B cell (primary cell): Measurements from ENCODE around the gene UBQLN3. TPM values are rescaled to one million over a fixed set of nuclear protein-coding genes. Genes with fewer than 3 reads are reported as not detected.

ENCODE experiments used
- ATAC-seq: fragments of 200-7000 bp; cut with Tn5 transposase; one replicate; pipeline ENCODE4 v1.10.0; 2021; ENCODE audit warnings: low read depth, mild to moderate bottlenecking, moderate number of reproducible peaks, moderate library complexity
- CTCF ChIA-PET: fragments of 350-600 bp; sonication (Branson Sonifier 250); formaldehyde crosslinking; loops from one replicate; lab custom pipeline; 2021; ENCODE audit warnings: antibody characterized with exemption, inconsistent platforms; lab: Charles Lee
- POLR2A ChIA-PET: fragments of 350-600 bp; sonication (Branson Sonifier 250); formaldehyde crosslinking; loops from one replicate; lab custom pipeline; 2021; ENCODE audit warnings: antibody characterized with exemption; lab: Charles Lee
- DNase-seq: peaks from one replicate; pipeline ENCODE4 v3.0.0; 2013
- H2AFZ ChIP-seq: 2 replicates; pipeline ENCODE4 v1.6.1; 2012; ENCODE audit warnings: mild to moderate bottlenecking, low read depth, low read length; ENCODE audit not compliant: insufficient read depth, poor library complexity, severe bottlenecking
- H3K27ac ChIP-seq, 2 donors: 1 replicate in 1 of 2; 2 replicates in 1 of 2; pipeline ENCODE4 v1.5.1; 2012 to 2013; ENCODE audit warnings: low read length in 2 of 2, mild to moderate bottlenecking in 2 of 2, moderate library complexity in 1 of 2
- H3K27me3 ChIP-seq, 4 experiments: fragments of 200-600 bp in 1 of 4; sonication (generic) in 1 of 4; replicated peaks in 1 of 4; 1 replicate in 2 of 4; 2 replicates in 2 of 4; pipeline versions ENCODE4 v1.6.1 to v1.7.0; 2013 to 2016; ENCODE audit warnings: low read length in 3 of 4, mild to moderate bottlenecking in 2 of 4, mixed read lengths in 1 of 4, moderate library complexity in 1 of 4; ENCODE audit not compliant: insufficient read depth in 4 of 4, control insufficient read depth in 3 of 4; ENCODE audit errors: control extremely low read depth in 1 of 4
- H3K36me3 ChIP-seq, 2 experiments: replicated peaks in 1 of 2; 1 replicate in 1 of 2; 2 replicates in 1 of 2; pipeline versions ENCODE4 v1.6.1 to v1.7.1; 2013; ENCODE audit warnings: low read length in 1 of 2; ENCODE audit not compliant: insufficient read depth in 2 of 2, control insufficient read depth in 1 of 2; ENCODE audit errors: control extremely low read depth in 1 of 2, extremely low read depth in 1 of 2
- H3K4me1 ChIP-seq, 2 donors: fragments of 200-600 bp in 1 of 2; sonication (generic) in 1 of 2; 1 replicate in 1 of 2; 2 replicates in 1 of 2; pipeline versions ENCODE4 v1.5.1 to v1.6.1; 2013 to 2017; ENCODE audit warnings: low read length in 2 of 2; ENCODE audit not compliant: control insufficient read depth in 2 of 2, insufficient read depth in 2 of 2
- H3K4me2 ChIP-seq: replicated peaks from 2 replicates; pipeline ENCODE3; 2012; ENCODE audit warnings: mild to moderate bottlenecking, low read depth, low read length; ENCODE audit not compliant: poor library complexity, severe bottlenecking
- H3K4me3 ChIP-seq, 5 experiments: fragments of 200-600 bp in 1 of 5; sonication (generic) in 1 of 5; 1 replicate in 3 of 5; 2 replicates in 2 of 5; pipeline versions ENCODE4 v1.5.1 to v1.7.0; 2011 to 2016; ENCODE audit warnings: low read length in 4 of 5, mild to moderate bottlenecking in 4 of 5, low read depth in 2 of 5, control low read depth in 1 of 5, moderate library complexity in 1 of 5; ENCODE audit not compliant: insufficient read depth in 1 of 5; ENCODE audit errors: control extremely low read depth in 1 of 5, extremely low read depth in 1 of 5
- H3K79me2 ChIP-seq: fragments of 200-600 bp; sonication (generic); one replicate; pipeline ENCODE4 v1.6.0; 2016; ENCODE audit warnings: low read length; ENCODE audit not compliant: control insufficient read depth, insufficient read depth
- H3K9ac ChIP-seq: fragments of 200-600 bp; sonication (generic); 2 replicates; pipeline ENCODE4 v1.6.1; 2017; ENCODE audit warnings: mild to moderate bottlenecking, low read length, moderate library complexity
- H3K9me3 ChIP-seq, 3 donors: one replicate each; pipeline versions ENCODE4 v1.6.1 to v1.7.1; 2013; ENCODE audit warnings: low read length in 2 of 3; ENCODE audit not compliant: control insufficient read depth in 2 of 3, insufficient read depth in 1 of 3; ENCODE audit errors: control extremely low read depth in 1 of 3
- H4K20me1 ChIP-seq: 2 replicates; pipeline ENCODE4 v1.6.0; 2012; ENCODE audit warnings: mild to moderate bottlenecking, low read length; ENCODE audit not compliant: insufficient read depth, control insufficient read depth, poor library complexity, severe bottlenecking
- H3K27ac Mint-ChIP-seq: one replicate; pipeline ENCODE4 v1.8.0; 2021; ENCODE audit warnings: mixed read lengths
- H3K27me3 Mint-ChIP-seq: one replicate; pipeline ENCODE4 v1.8.0; 2021; ENCODE audit warnings: mixed read lengths
- H3K4me1 Mint-ChIP-seq: one replicate; pipeline ENCODE4 v1.8.0; 2021; ENCODE audit warnings: mixed read lengths
- H3K4me3 Mint-ChIP-seq: one replicate; pipeline ENCODE4 v1.8.0; 2021; ENCODE audit warnings: mixed read lengths
- H3K9me3 Mint-ChIP-seq: one replicate; pipeline ENCODE4 v1.8.0; 2022; ENCODE audit warnings: mixed read lengths; ENCODE audit not compliant: insufficient read depth
- CTCF ChIP-seq: fragments of 200-600 bp; IDR thresholded peaks from one replicate; pipeline ENCODE4 v1.8.0; 2022; ENCODE audit warnings: antibody characterized with exemption, mild to moderate bottlenecking
- EZH2 ChIP-seq: IDR thresholded peaks from 2 replicates; pipeline ENCODE4 v1.6.1; 2012; ENCODE audit warnings: borderline replicate concordance, low read depth, mild to moderate bottlenecking, moderate library complexity, low read length; ENCODE audit not compliant: insufficient read depth, poor library complexity, severe bottlenecking
- WGBS: methylation state at CpG from one replicate; pipeline ENCODE4 v1.1.5; 2013; ENCODE audit warnings: missing lambda C conversion rate; ENCODE audit not compliant: insufficient coverage; 5-methylcytosine and 5-hydroxymethylcytosine counted together
- intact Hi-C: fragments of 100-400 bp; cut with micrococcal nuclease; formaldehyde crosslinking; loops from one replicate; pipeline ENCODE4 v1.10.0; 2022
- polyA plus RNA-seq: library from polyadenylated mRNA; depleted of rRNA; stranded (reverse); fragments of >200 nt; gene quantifications from 2 replicates; pipeline ENCODE4 v1.2.3, GENCODE V29; 2012
- total RNA-seq, 2 donors: library from RNA; stranded (reverse); fragments of 120-200 nt in 1 of 2; gene quantifications; 1 replicate in 1 of 2; 2 replicates in 1 of 2; pipeline versions ENCODE4 v1.2.3 to v1.2.4, GENCODE V29; 2013 to 2022

UBQLN3 gene
- total and polyA plus RNA-seq, 2 donors (not counting 1 experiment from before 2014, with no cell fraction given): 0.59 TPM; not detected in 1

GRCh38 chr11:5550440-5551095 lies 40.8 kb upstream of the UBQLN3 start:
- Histone ChIP-seq H3K9me3 (no peaks in the 10 kb centered on the region), H2AFZ (no peak overlapping the region), H4K20me1 (no peaks in the 10 kb centered on the region), H3K27ac (no peak overlapping the region), H3K9ac (no peak overlapping the region), H3K79me2 (no peaks in the 10 kb centered on the region), H3K4me2 (no peak overlapping the region), H3K4me3 (no peak overlapping the region), H3K36me3 (no peaks in the 10 kb centered on the region), H3K4me1 (no peaks in the 10 kb centered on the region), H3K27me3 (no peaks in the 10 kb centered on the region)
- peaks cover 12% of the 10 kb centered on the region for H3K27me3 Mint-ChIP-seq
- intact Hi-C loops: no loop called here
- H3K9me3 Mint-ChIP-seq: no peaks in the 10 kb centered on the region
- ATAC-seq (no peak), DNase-seq (no peak)
- no peak for TF ChIP-seq EZH2
- TF ChIP-seq CTCF: no peak
- no peak overlapping the region for H3K27ac Mint-ChIP-seq
- ChIA-PET POLR2A (no interaction called here), CTCF (no interaction called here)
- no peaks in the 10 kb centered on the region for H3K4me1 Mint-ChIP-seq
- 42% methylated on average over 3 of the region's 5 CpGs for WGBS
- H3K4me3 Mint-ChIP-seq: no peak overlapping the region

- H3K36me3 ChIP-seq: no peaks in the 10 kb centered on the region
- CTCF ChIA-PET: no interaction called here
- no peak for ATAC-seq
- H3K79me2 ChIP-seq: no peaks in the 10 kb centered on the region
- POLR2A ChIA-PET: no interaction called here
- H3K9me3 Mint-ChIP-seq: no peaks in the 10 kb centered on the region
- TF ChIP-seq EZH2 (no peak), CTCF (no peak)
- no peaks in the 10 kb centered on the region for H3K9me3 ChIP-seq
- H3K27me3 ChIP-seq: no peaks in the 10 kb centered on the region
- H3K4me2 ChIP-seq: no peak within 1 kb of the TSS
- H3K4me3 ChIP-seq: no peak within 1 kb of the TSS
- no peaks in the 10 kb centered on the region for H3K4me1 ChIP-seq
- H3K27ac ChIP-seq: no peak within 1 kb of the TSS
- H3K4me3 Mint-ChIP-seq: no peak within 1 kb of the TSS
- H3K27me3 Mint-ChIP-seq: peaks cover 9% of the 10 kb centered on the region
- H3K9ac ChIP-seq: no peak within 1 kb of the TSS
- DNase-seq: no peak
- H2AFZ ChIP-seq: no peak within 1 kb of the TSS
- WGBS: no CpG with 5 or more reads among the region's 1 CpG
- H3K4me1 Mint-ChIP-seq: no peaks in the 10 kb centered on the region
- intact Hi-C loops: no loop called here
- H4K20me1 ChIP-seq: no peaks in the 10 kb centered on the region
- no peak within 1 kb of the TSS for H3K27ac Mint-ChIP-seq
Observed at GRCh38 chr11:5548440-5548839, 38.7 kb upstream of the UBQLN3 start, which contains the start of gene OR52H1. OR52H1 (minus strand) TSS chr11:5548540; CDS start chr11:5545505, 3,035 bp downstream.
